HepG2 (cell line): Measurements from ENCODE around the gene SEMA3B. TPM values are rescaled to one million over a fixed set of nuclear protein-coding genes. Genes with fewer than 3 reads are reported as not detected.

Experiments used
- CEBPG ChIP-seq: IDR thresholded peaks from 2 replicates; pipeline ENCODE4 v1.6.1; 2016
- CHD2 ChIP-seq: IDR thresholded peaks from 2 replicates; pipeline ENCODE4 v1.6.1; 2011; ENCODE audit warnings: low read depth, low read length, improper control_type of control experiment
- GATAD2A ChIP-seq: IDR thresholded peaks from 2 replicates; pipeline ENCODE4 v1.6.1; 2016
- NCOA1 ChIP-seq: sonication (generic); formaldehyde crosslinking; IDR thresholded peaks from 2 replicates; pipeline ENCODE4 v1.9.0; 2021; ENCODE audit warnings: missing genetic modification reagents
- PCBP1 ChIP-seq: fragments of 200-400 bp; formaldehyde crosslinking; IDR thresholded peaks from 2 replicates; pipeline ENCODE4 v1.6.1; 2017; ENCODE audit warnings: mild to moderate bottlenecking, low read depth, low read length, borderline replicate concordance
- ZBTB8A ChIP-seq: sonication (generic); formaldehyde crosslinking; IDR thresholded peaks from 2 replicates; pipeline ENCODE4 v1.4.0; 2020; ENCODE audit warnings: mild to moderate bottlenecking, low read depth, missing genetic modification reagents, borderline replicate concordance
- ZFP36L1 ChIP-seq: sonication (generic); formaldehyde crosslinking; IDR thresholded peaks from 2 replicates; pipeline ENCODE4 v1.8.0; 2022; ENCODE audit warnings: mild to moderate bottlenecking, missing genetic modification reagents, moderate library complexity
- ZMYM2 ChIP-seq: sonication (generic); formaldehyde crosslinking; IDR thresholded peaks from 2 replicates; pipeline ENCODE4 v1.8.0; 2022; ENCODE audit warnings: mild to moderate bottlenecking, missing genetic modification reagents
- ZNF12 ChIP-seq: sonication (generic); formaldehyde crosslinking; IDR thresholded peaks from 2 replicates; pipeline ENCODE4 v1.5.0; 2020; ENCODE audit warnings: missing genetic modification reagents
- ZNF24 ChIP-seq: fragments of 450-650 bp; IDR thresholded peaks from 2 replicates; pipeline ENCODE4 v1.6.1; 2017; ENCODE audit warnings: antibody characterized with exemption, mild to moderate bottlenecking
- ZNF550 ChIP-seq: sonication (generic); formaldehyde crosslinking; IDR thresholded peaks from 2 replicates; pipeline ENCODE4 v1.4.0; 2020; ENCODE audit warnings: mild to moderate bottlenecking, missing genetic modification reagents, borderline replicate concordance
- ZNF879 ChIP-seq: sonication (generic); formaldehyde crosslinking; IDR thresholded peaks from 2 replicates; pipeline ENCODE4 v1.8.1; 2023; ENCODE audit warnings: missing genetic modification reagents
- polyA plus RNA-seq, 8 experiments: library from polyadenylated mRNA; depleted of rRNA in 3 of 8; stranded (reverse) in 7 of 8; unstranded in 1 of 8; fragments of >200 nt; fragmentation: Illumina TruSeq in 4 of 8; extraction: Trizol in 4 of 8; gene quantifications; 2 replicates each; pipeline versions ENCODE4 v1.2.1 to v1.2.3, GENCODE V29; 2011 to 2016; ENCODE audit warnings: low read depth in 4 of 8, missing spikeins in 1 of 8, mixed read lengths in 1 of 8; ENCODE audit not compliant: insufficient read depth in 1 of 8
- total RNA-seq, 5 experiments: library from RNA; depleted of rRNA; stranded (reverse); fragments of >200 nt; fragmentation: Illumina TruSeq; extraction: Trizol; gene quantifications; 2 replicates each; pipeline ENCODE4 v1.2.3, GENCODE V29; 2016; ENCODE audit warnings: low read depth in 1 of 5
- TF ChIP-seq, protein P1 (sequence below): sonication (generic); formaldehyde crosslinking; IDR thresholded peaks from 2 replicates; pipeline ENCODE4 v1.4.0; 2020; ENCODE audit warnings: missing genetic modification reagents
- TF ChIP-seq, protein P2 (sequence below): IDR thresholded peaks from 2 replicates; pipeline ENCODE4 v1.6.1; 2016; ENCODE audit warnings: low read depth
- TF ChIP-seq, protein P3 (sequence below): sonication (generic); formaldehyde crosslinking; IDR thresholded peaks from 2 replicates; pipeline ENCODE4 v1.4.0; 2020; ENCODE audit warnings: missing genetic modification reagents
- TF ChIP-seq, protein P4 (sequence below): sonication (generic); formaldehyde crosslinking; IDR thresholded peaks from 2 replicates; pipeline ENCODE4 v1.4.0; 2020; ENCODE audit warnings: missing genetic modification reagents
- TF ChIP-seq, protein P5 (sequence below): sonication (generic); formaldehyde crosslinking; IDR thresholded peaks from 2 replicates; pipeline ENCODE4 v1.5.0; 2020; ENCODE audit warnings: mild to moderate bottlenecking, missing genetic modification reagents

SEMA3B gene
- total and polyA plus RNA-seq, 2 of the 13 experiments (the other 11 are each of a cell fraction or from before 2014, with no cell fraction given), result 93.2 to 158 TPM

DNA sequence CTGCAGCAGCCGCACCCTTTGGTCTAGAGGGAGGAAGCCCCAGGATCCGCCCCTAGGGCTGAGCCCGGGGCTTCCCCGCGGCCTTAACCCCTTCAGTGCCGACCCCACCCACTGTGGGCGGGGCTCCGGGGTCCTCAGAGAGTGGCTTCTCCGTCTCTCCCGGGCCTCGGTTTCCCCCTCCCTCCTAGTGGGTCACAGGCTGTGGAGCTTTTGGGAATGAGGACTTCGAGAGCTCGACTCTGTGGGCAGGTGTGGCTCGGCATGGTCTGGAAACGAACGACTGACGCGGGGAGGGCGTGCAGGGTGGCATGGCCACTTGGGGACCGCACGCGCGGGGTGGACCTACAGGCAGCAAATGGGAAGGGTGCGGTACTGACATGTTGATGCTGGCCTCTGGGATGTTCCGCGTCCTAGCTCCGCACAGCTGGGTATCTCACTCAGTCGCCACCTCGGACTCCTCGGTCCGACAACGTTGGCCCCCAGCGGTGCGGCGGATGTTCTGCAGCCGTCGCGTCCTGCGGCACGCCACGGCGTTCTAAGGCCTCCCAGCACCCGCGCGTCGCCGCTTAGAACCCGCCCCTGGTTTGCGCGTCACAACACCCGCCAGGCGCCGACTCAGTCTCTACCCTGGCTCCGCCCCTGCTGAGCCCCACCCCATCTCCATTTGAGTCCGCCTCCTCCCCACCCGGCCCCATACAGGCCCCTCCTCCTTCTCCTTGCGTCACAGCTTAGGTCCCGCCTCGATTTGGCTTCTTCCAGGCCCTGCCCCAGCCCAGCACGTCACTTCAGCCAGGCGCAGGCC, 30.1 kb downstream of the SEMA3B start, which contains the start of the genes HYAL3 and NAA80 (continued):
- TF ChIP-seq, protein P1, sequence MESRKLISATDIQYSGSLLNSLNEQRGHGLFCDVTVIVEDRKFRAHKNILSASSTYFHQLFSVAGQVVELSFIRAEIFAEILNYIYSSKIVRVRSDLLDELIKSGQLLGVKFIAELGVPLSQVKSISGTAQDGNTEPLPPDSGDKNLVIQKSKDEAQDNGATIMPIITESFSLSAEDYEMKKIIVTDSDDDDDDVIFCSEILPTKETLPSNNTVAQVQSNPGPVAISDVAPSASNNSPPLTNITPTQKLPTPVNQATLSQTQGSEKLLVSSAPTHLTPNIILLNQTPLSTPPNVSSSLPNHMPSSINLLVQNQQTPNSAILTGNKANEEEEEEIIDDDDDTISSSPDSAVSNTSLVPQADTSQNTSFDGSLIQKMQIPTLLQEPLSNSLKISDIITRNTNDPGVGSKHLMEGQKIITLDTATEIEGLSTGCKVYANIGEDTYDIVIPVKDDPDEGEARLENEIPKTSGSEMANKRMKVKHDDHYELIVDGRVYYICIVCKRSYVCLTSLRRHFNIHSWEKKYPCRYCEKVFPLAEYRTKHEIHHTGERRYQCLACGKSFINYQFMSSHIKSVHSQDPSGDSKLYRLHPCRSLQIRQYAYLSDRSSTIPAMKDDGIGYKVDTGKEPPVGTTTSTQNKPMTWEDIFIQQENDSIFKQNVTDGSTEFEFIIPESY (CRISPR knock-in tag), result 0 out of 2 replicates have a peak, but pooled peaks have one; percentile 16
- TF ChIP-seq, protein P2, sequence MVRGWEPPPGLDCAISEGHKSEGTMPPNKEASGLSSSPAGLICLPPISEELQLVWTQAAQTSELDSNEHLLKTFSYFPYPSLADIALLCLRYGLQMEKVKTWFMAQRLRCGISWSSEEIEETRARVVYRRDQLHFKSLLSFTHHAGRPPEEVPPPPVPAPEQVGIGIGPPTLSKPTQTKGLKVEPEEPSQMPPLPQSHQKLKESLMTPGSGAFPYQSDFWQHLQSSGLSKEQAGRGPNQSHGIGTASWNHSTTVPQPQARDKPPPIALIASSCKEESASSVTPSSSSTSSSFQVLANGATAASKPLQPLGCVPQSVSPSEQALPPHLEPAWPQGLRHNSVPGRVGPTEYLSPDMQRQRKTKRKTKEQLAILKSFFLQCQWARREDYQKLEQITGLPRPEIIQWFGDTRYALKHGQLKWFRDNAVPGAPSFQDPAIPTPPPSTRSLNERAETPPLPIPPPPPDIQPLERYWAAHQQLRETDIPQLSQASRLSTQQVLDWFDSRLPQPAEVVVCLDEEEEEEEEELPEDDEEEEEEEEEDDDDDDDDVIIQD (CRISPR knock-in tag), result 0 out of 2 replicates have a peak, but pooled peaks have one; percentile 19
- peak; percentile 85; the same call in 1 of the 2 replicates for TF ChIP-seq ZNF550 (CRISPR knock-in tag)
- TF ChIP-seq, protein P3, sequence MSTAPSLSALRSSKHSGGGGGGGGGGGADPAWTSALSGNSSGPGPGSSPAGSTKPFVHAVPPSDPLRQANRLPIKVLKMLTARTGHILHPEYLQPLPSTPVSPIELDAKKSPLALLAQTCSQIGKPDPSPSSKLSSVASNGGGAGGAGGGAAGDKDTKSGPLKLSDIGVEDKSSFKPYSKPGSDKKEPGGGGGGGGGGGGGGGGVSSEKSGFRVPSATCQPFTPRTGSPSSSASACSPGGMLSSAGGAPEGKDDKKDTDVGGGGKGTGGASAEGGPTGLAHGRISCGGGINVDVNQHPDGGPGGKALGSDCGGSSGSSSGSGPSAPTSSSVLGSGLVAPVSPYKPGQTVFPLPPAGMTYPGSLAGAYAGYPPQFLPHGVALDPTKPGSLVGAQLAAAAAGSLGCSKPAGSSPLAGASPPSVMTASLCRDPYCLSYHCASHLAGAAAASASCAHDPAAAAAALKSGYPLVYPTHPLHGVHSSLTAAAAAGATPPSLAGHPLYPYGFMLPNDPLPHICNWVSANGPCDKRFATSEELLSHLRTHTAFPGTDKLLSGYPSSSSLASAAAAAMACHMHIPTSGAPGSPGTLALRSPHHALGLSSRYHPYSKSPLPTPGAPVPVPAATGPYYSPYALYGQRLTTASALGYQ (CRISPR knock-in tag), result 0 out of 2 replicates have a peak, but pooled peaks have one; percentile 61
- peak; percentile 31 for TF ChIP-seq GATAD2A
- no peak for TF ChIP-seq ZMYM2 (CRISPR knock-in tag)
- TF ChIP-seq, protein P4, sequence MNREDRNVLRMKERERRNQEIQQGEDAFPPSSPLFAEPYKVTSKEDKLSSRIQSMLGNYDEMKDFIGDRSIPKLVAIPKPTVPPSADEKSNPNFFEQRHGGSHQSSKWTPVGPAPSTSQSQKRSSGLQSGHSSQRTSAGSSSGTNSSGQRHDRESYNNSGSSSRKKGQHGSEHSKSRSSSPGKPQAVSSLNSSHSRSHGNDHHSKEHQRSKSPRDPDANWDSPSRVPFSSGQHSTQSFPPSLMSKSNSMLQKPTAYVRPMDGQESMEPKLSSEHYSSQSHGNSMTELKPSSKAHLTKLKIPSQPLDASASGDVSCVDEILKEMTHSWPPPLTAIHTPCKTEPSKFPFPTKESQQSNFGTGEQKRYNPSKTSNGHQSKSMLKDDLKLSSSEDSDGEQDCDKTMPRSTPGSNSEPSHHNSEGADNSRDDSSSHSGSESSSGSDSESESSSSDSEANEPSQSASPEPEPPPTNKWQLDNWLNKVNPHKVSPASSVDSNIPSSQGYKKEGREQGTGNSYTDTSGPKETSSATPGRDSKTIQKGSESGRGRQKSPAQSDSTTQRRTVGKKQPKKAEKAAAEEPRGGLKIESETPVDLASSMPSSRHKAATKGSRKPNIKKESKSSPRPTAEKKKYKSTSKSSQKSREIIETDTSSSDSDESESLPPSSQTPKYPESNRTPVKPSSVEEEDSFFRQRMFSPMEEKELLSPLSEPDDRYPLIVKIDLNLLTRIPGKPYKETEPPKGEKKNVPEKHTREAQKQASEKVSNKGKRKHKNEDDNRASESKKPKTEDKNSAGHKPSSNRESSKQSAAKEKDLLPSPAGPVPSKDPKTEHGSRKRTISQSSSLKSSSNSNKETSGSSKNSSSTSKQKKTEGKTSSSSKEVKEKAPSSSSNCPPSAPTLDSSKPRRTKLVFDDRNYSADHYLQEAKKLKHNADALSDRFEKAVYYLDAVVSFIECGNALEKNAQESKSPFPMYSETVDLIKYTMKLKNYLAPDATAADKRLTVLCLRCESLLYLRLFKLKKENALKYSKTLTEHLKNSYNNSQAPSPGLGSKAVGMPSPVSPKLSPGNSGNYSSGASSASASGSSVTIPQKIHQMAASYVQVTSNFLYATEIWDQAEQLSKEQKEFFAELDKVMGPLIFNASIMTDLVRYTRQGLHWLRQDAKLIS (CRISPR knock-in tag), result no peak; the same call in 1 of the 2 replicates
- 0 out of 2 replicates have a peak, but pooled peaks have one; percentile 16 for TF ChIP-seq ZNF12 (CRISPR knock-in tag)
- TF ChIP-seq CHD2, result no peak
- TF ChIP-seq ZNF24, result 0 out of 2 replicates have a peak, but pooled peaks have one; percentile 67
- TF ChIP-seq ZNF879, result no peak
- no peak; the same call in 1 of the 2 replicates for TF ChIP-seq CEBPG (CRISPR knock-in tag)
- TF ChIP-seq NCOA1 (CRISPR knock-in tag), result 0 out of 2 replicates have a peak, but pooled peaks have one; percentile 12
- TF ChIP-seq, protein P5, sequence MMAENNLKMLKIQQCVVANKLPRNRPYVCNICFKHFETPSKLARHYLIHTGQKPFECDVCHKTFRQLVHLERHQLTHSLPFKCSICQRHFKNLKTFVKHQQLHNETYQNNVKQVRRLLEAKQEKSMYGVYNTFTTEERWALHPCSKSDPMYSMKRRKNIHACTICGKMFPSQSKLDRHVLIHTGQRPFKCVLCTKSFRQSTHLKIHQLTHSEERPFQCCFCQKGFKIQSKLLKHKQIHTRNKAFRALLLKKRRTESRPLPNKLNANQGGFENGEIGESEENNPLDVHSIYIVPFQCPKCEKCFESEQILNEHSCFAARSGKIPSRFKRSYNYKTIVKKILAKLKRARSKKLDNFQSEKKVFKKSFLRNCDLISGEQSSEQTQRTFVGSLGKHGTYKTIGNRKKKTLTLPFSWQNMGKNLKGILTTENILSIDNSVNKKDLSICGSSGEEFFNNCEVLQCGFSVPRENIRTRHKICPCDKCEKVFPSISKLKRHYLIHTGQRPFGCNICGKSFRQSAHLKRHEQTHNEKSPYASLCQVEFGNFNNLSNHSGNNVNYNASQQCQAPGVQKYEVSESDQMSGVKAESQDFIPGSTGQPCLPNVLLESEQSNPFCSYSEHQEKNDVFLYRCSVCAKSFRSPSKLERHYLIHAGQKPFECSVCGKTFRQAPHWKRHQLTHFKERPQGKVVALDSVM, result 0 out of 2 replicates have a peak, but pooled peaks have one; percentile 38
- peak; percentile 23; the same call in 1 of the 2 replicates for TF ChIP-seq PCBP1
- TF ChIP-seq ZFP36L1 (CRISPR knock-in tag), result peak; percentile 68; the same call in 1 of the 2 replicates
- no peak for TF ChIP-seq ZBTB8A
